ENCODE results near the gene ANKRD29. TPM values are rescaled to one million over a fixed set of nuclear protein-coding genes. Genes with fewer than 3 reads are reported as not detected.

The ANKRD29 gene
- total RNA-seq, result 4.1 and 8.5 TPM in 2 replicates

GRCh38 chr18:23662309-23663263 is at the start of gene ANKRD29:
Gene ANKRD29 (minus strand): TSS chr18:23662911. CDS start chr18:23662730, 181 bp downstream.

GRCh38 chr18:23689031-23689615 is 26.4 kb upstream of the ANKRD29 start, which contains the start of gene LAMA3:
Gene LAMA3 (plus strand): TSS chr18:23689453. CDS start chr18:23689684, 231 bp downstream.

GRCh38 chr18:23586249-23587196 is 76.2 kb downstream of the ANKRD29 start, which contains the start of gene NPC1:
Gene NPC1 (minus strand): TSS chr18:23586506. CDS start chr18:23586343, 163 bp downstream.

Other genes starting within 250 kb of the ANKRD29 start
- gene RIOK3, start 209.6 kb downstream of the ANKRD29 start, total RNA-seq, result 30.2 and 71.8 TPM in 2 replicates
- 20.7 and 22.7 TPM in 2 replicates for gene RMC1, start 159.4 kb downstream of the ANKRD29 start, total RNA-seq
- 36.0 and 47.4 TPM in 2 replicates for gene NPC1, start 76.4 kb downstream of the ANKRD29 start, total RNA-seq
- gene LAMA3, start 26.5 kb upstream of the ANKRD29 start, total RNA-seq, result 608 and 1,811 TPM in 2 replicates